ENCODE results near the gene SELENOI.

The SELENOI gene

DNA sequence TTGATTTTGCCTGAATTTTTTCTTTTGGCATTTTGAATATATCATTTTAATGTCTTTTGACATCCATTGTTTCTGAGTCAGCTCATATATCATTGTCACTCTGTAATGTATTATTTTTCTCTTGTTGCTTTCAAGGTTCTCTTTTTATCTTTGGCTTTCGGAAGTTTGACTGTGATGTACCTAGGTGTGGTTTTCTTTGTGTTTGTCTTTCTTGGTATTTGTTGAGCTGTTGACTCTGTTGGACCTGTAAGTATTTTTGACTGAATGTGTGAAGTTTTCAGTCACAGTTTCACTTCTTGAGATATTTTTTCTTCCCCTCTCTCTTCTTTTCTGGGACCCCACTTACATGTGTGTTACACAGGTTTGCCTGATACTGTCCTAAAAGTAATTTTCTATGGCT is 30.9 kb downstream of the SELENOI start:
- H3F3A ChIP-seq (ENCODE audit: insufficient read depth, low read length) = 0 out of 2 replicates have a peak, but pooled peaks cover 5% of the 10 kb centered on the region
- no peak overlapping the region for H2AFZ ChIP-seq (ENCODE audit: low read length)
- H3K4me1 ChIP-seq (ENCODE audit: low read length) = no peaks in the 10 kb centered on the region; the same call in 1 of the 2 replicates
- H3K9me2 ChIP-seq (replicated peaks; ENCODE audit: insufficient read depth, low read length) = no peaks in the 10 kb centered on the region
- no peak overlapping the region for H3K27ac ChIP-seq (ENCODE audit: low read length)
- peaks cover 12% of the 10 kb centered on the region; the same call in 1 of the 2 replicates for H3K36me3 ChIP-seq (replicated peaks; ENCODE audit: insufficient read depth, low read length)
- DNase-seq = no peak
- no peak overlapping the region for H3K4me3 ChIP-seq (ENCODE audit: low read length)
- no peak overlapping the region for H3K4me2 ChIP-seq (ENCODE audit: low read depth, low read length)
- H4K20me1 ChIP-seq (ENCODE audit: insufficient read depth, low read length) = no peaks in the 10 kb centered on the region
- no peaks in the 10 kb centered on the region for H3K27me3 ChIP-seq (replicated peaks; ENCODE audit: insufficient read depth, low read length)
- H3K79me2 ChIP-seq (ENCODE audit: low read length) = peaks cover 17% of the 10 kb centered on the region; the same call in 1 of the 2 replicates
- H3K9ac ChIP-seq (ENCODE audit: low read length) = no peak overlapping the region
- H3K9me3 ChIP-seq (replicated peaks; ENCODE audit: insufficient read depth, low read length) = no peaks in the 10 kb centered on the region
- no peak for TF ChIP-seq EZH2phosphoT487 (IDR thresholded peaks at IDR 0.05; ENCODE audit: low read length)
- TF ChIP-seq, protein P1, sequence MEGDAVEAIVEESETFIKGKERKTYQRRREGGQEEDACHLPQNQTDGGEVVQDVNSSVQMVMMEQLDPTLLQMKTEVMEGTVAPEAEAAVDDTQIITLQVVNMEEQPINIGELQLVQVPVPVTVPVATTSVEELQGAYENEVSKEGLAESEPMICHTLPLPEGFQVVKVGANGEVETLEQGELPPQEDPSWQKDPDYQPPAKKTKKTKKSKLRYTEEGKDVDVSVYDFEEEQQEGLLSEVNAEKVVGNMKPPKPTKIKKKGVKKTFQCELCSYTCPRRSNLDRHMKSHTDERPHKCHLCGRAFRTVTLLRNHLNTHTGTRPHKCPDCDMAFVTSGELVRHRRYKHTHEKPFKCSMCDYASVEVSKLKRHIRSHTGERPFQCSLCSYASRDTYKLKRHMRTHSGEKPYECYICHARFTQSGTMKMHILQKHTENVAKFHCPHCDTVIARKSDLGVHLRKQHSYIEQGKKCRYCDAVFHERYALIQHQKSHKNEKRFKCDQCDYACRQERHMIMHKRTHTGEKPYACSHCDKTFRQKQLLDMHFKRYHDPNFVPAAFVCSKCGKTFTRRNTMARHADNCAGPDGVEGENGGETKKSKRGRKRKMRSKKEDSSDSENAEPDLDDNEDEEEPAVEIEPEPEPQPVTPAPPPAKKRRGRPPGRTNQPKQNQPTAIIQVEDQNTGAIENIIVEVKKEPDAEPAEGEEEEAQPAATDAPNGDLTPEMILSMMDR (IDR thresholded peaks at IDR 0.05; ENCODE audit: low read length) = no peak
- no peak for TF ChIP-seq EZH2 (optimal IDR thresholded peaks at IDR 0.05; ENCODE audit: low read depth, low read length)

DNA sequence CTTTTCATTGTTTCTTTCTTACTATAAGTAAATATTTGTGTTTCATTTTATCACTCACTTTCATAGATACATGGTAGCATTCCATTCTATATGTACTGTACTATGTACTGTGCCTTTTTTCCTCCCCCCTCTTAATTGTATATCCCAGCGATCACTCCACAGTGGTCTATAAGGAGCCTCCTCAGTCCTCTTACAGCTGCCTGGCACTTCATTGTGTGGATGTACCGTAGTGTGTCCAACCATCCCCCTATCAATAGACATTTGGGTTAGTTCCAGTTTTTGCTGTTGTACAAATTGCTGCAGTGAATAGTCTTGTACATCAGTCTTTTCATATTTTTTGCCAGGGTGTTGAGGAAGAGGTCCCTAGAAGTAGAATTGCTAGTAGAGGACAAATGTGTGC is 34.3 kb downstream of the SELENOI start:
- H3F3A ChIP-seq (ENCODE audit: insufficient read depth, low read length) = 0 out of 2 replicates have a peak, but pooled peaks cover 6% of the 10 kb centered on the region
- no peak for DNase-seq
- no peak overlapping the region for H3K4me3 ChIP-seq (ENCODE audit: low read length)
- H3K27me3 ChIP-seq (replicated peaks; ENCODE audit: insufficient read depth, low read length) = no peaks in the 10 kb centered on the region
- no peaks in the 10 kb centered on the region for H3K9me2 ChIP-seq (replicated peaks; ENCODE audit: insufficient read depth, low read length)
- H3K9me3 ChIP-seq (replicated peaks; ENCODE audit: insufficient read depth, low read length) = no peaks in the 10 kb centered on the region
- TF ChIP-seq EZH2 (optimal IDR thresholded peaks at IDR 0.05; ENCODE audit: low read depth, low read length) (no peak), EZH2phosphoT487 (IDR thresholded peaks at IDR 0.05; ENCODE audit: low read length) (no peak)
- TF ChIP-seq, protein P1 (IDR thresholded peaks at IDR 0.05; ENCODE audit: low read length) = no peak
- no peaks in the 10 kb centered on the region for H4K20me1 ChIP-seq (ENCODE audit: insufficient read depth, low read length)
- H3K4me2 ChIP-seq (ENCODE audit: low read depth, low read length) = no peak overlapping the region
- no peak overlapping the region for H3K27ac ChIP-seq (ENCODE audit: low read length)
- H3K79me2 ChIP-seq (ENCODE audit: low read length) = peaks cover 10% of the 10 kb centered on the region; the same call in 1 of the 2 replicates
- H3K36me3 ChIP-seq (replicated peaks; ENCODE audit: insufficient read depth, low read length) = peaks cover 6% of the 10 kb centered on the region; the same call in 1 of the 2 replicates
- H2AFZ ChIP-seq (ENCODE audit: low read length) = no peak overlapping the region
- peaks cover 7% of the 10 kb centered on the region; the same call in 1 of the 2 replicates for H3K4me1 ChIP-seq (ENCODE audit: low read length)
- H3K9ac ChIP-seq (ENCODE audit: low read length) = no peak overlapping the region

DNA sequence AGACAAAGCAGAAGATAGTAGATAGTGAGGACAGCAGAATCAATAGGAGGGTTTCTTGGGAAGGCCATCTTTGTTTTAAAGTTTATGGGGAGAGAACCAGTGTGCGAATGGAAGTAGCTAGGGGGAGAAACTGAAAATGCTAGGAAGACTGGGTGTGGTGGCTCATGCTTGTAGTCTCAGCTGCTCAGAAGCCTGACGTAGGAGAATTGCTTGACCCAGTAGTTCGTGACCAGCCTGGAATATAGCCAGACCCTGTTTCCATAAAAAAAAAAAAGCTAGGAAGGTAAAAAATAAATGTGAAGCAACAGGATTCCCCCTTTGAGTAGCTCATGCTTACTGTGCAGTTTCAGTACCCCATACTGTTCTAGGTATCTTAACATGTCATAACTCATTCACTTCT is 36.6 kb downstream of the SELENOI start:
- peaks cover 13% of the 10 kb centered on the region; the same call in 1 of the 2 replicates for H3K36me3 ChIP-seq (replicated peaks; ENCODE audit: insufficient read depth, low read length)

More for the DNA sequence above, 36.6 kb downstream of the SELENOI start:
- Histone ChIP-seq H4K20me1 (ENCODE audit: insufficient read depth, low read length) (no peaks in the 10 kb centered on the region), H3K4me1 (ENCODE audit: low read length) (0 out of 2 replicates have a peak, but pooled peaks cover 7% of the 10 kb centered on the region), H3K9ac (ENCODE audit: low read length) (no peak overlapping the region), H3F3A (ENCODE audit: insufficient read depth, low read length) (0 out of 2 replicates have a peak, but pooled peaks cover 6% of the 10 kb centered on the region), H3K79me2 (ENCODE audit: low read length) (peaks cover 7% of the 10 kb centered on the region; the same call in 1 of the 2 replicates), H3K9me2 (replicated peaks; ENCODE audit: insufficient read depth, low read length) (no peaks in the 10 kb centered on the region), H3K4me3 (ENCODE audit: low read length) (no peak overlapping the region), H3K27me3 (replicated peaks; ENCODE audit: insufficient read depth, low read length) (no peaks in the 10 kb centered on the region), H3K9me3 (replicated peaks; ENCODE audit: insufficient read depth, low read length) (no peaks in the 10 kb centered on the region), H3K4me2 (ENCODE audit: low read depth, low read length) (no peak overlapping the region), H3K27ac (ENCODE audit: low read length) (no peak overlapping the region), H2AFZ (ENCODE audit: low read length) (no peak overlapping the region)
- no peak for DNase-seq
- TF ChIP-seq EZH2 (optimal IDR thresholded peaks at IDR 0.05; ENCODE audit: low read depth, low read length) (no peak), EZH2phosphoT487 (IDR thresholded peaks at IDR 0.05; ENCODE audit: low read length) (no peak)
- TF ChIP-seq, protein P1 (IDR thresholded peaks at IDR 0.05; ENCODE audit: low read length) = no peak

Data from MM.1S (cell line).